ENCODE data around the gene CNTLN.

Gene CNTLN

DNA sequence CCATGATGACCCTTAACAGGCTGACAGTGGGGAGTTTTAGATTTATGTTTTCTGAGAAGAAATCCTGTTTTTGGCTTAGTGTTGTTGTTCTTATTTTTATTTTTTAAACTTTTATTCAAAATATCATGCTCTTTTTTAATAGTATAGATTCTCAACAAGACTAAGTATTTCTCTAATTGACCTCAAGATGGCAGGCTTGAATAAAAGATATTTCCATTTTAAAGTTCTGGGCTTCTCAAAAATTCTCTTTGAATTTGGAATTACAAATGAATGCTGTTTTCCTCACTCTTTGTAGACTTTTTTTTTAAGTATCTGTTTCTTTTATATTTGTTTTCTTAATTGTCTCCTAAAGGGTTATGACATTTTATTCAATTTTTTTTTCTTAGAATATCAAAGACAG is 394.0 kb downstream of the CNTLN start:
- DNase-seq (ENCODE audit: low read depth in 1 of 2, low spot score in 1 of 2), result no peak
- in situ Hi-C loops (cut with HindIII; ENCODE audit: low pct_unique_long_range_greater_than_20kb, low sequenced_read_pairs), result no loop called here
- TF ChIP-seq JUND (IDR thresholded peaks at IDR 0.05; ENCODE audit: low read depth), result no peak

DNA sequence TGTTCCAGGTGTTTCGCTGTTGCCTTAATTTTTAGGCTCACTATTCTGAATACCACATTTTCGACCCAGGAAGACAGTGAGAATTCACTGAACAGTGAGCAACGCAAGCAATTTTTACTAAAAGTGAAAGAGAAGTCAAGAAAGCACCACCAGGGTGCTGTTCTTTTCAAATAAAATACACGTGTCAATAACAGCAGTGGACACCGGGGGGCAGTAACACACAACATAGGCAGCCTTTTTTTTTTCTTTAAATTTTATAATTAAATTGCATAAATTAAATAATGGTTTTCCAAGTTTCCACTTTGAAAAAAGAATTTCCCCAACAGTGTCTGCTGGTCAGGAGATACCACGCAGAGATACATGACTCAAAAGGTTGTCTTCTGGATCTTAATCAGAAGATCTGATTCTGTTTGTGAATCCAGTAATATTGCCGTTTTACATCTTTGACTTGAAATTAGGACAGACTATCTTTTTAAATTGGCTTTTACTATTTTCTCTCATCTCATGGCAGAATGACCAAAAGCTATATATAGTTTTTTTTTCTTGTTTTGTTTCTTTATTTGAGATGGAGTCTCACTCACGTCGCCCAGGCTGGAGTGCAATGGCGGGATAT is 396.9 kb downstream of the CNTLN start:
- TF ChIP-seq JUND (IDR thresholded peaks at IDR 0.05; ENCODE audit: low read depth), result no peak
- DNase-seq (ENCODE audit: low read depth in 1 of 2, low spot score in 1 of 2), result peak in 1 of 2 experiments; percentile 55
- in situ Hi-C loops (cut with HindIII; ENCODE audit: low pct_unique_long_range_greater_than_20kb, low sequenced_read_pairs), result no loop called here

DNA sequence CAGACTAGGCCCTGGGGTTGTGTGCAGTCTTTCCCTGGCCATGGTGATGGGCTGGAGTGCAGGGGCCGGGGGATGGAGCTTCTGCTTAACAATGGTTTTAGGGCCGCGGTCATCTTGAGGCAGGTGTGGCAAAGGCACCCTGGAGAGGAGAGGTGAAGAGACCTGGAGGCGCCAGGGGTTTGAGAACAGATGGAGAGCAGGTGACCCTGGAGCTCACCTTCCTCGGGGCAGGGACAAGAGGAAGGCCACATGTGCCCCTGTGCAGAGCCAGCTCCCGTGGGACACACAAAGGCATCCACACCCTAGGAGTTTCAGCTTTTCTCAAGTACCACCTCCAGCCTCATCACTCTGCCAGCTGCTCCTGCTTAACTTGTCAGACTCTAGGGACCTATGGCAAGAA is 397.6 kb downstream of the CNTLN start:
- no peak for TF ChIP-seq JUND (IDR thresholded peaks at IDR 0.05; ENCODE audit: low read depth)
- in situ Hi-C loops (cut with HindIII; ENCODE audit: low pct_unique_long_range_greater_than_20kb, low sequenced_read_pairs), result no loop called here
- no peak for DNase-seq (ENCODE audit: low read depth in 1 of 2, low spot score in 1 of 2)

DNA sequence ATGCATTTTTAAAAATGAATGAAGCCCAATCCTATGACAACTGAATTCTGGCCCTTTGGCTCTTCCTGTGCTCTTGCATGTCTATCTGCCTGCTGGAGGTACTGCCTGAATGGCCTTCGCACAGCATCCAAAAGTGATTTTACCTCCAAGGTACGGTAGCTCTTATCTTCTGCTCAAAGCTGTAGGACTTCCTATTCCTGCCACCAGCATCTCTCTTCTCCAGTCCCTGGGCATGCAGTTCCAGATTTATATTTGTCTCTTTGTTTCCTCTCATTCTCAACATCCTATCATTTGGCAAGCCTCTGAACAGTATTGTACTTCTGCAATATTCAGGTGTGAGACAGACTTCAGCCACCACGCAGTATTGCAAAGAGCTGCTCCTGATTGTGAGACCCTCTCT is 400.3 kb downstream of the CNTLN start:
- in situ Hi-C loops (cut with HindIII; ENCODE audit: low pct_unique_long_range_greater_than_20kb, low sequenced_read_pairs), result no loop called here
- TF ChIP-seq JUND (IDR thresholded peaks at IDR 0.05; ENCODE audit: low read depth), result no peak
- DNase-seq (ENCODE audit: low read depth in 1 of 2, low spot score in 1 of 2), result no peak

DNA sequence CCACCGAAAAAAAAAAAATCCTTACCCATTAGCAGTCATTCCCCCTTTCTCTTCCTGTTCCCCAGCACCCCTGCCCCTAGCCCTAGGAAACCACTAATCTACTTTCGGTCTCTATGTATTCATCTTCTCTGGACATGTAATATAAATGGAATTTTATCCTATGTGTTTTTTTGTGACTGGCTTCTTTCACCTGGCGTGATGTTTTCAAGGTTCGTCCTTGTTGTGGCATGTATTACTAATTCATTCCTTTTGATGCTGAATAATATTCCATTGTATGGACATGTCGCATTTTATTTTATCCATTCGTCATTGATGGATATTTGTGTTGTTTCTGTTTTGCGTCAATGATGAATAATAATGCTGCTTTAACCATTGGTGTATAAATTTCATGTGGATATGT is 401.2 kb downstream of the CNTLN start:
- DNase-seq (ENCODE audit: low read depth in 1 of 2, low spot score in 1 of 2), result no peak
- no peak for TF ChIP-seq JUND (IDR thresholded peaks at IDR 0.05; ENCODE audit: low read depth)
- in situ Hi-C loops (cut with HindIII; ENCODE audit: low pct_unique_long_range_greater_than_20kb, low sequenced_read_pairs), result no loop called here

DNA sequence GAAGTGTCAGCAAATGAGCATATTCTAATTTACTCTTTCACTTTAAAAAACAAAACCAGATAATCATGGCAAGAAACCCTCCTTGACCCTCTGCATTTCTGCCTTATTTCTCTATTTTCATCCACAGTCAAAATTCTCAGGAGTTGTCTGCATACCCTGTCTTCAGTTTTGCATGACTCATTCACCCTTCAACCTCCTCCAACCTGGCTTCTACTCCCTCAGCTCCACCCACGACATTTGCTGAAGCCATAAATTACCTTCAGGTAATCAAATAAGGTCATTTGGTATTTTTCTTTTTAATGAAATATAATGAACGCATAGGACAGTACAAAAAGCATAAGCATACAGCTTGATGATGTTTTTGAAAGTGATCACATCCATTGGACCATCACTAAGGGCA is 416.2 kb downstream of the CNTLN start:
- in situ Hi-C loops (cut with HindIII; ENCODE audit: low pct_unique_long_range_greater_than_20kb, low sequenced_read_pairs), result no loop called here
- TF ChIP-seq JUND (IDR thresholded peaks at IDR 0.05; ENCODE audit: low read depth), result no peak
- DNase-seq (ENCODE audit: low read depth in 1 of 2, low spot score in 1 of 2), result no peak
